ENCODE data around the gene BICDL1. TPM values are rescaled to one million over a fixed set of nuclear protein-coding genes. Genes with fewer than 3 reads are reported as not detected.

BICDL1 gene
- total and polyA plus RNA-seq, 2 experiments from 2014 or later, result 3.5 to 3.7 TPM

GRCh38 chr12:120066341-120066740 lies 77.3 kb downstream of the BICDL1 start:
- Histone ChIP-seq H3K4me1 (ENCODE audit: low read depth) (peaks cover 24% of the 10 kb centered on the region), H3K27ac (no peak overlapping the region), H3K27me3 (no peaks in the 10 kb centered on the region), H3K4me3 (no peak overlapping the region), H3K9me3 (ENCODE audit: low read depth) (no peaks in the 10 kb centered on the region), H3K36me3 (no peaks in the 10 kb centered on the region)
- no peak for DNase-seq (ENCODE audit: low read depth in 1 of 2, low spot score in 1 of 2)
- TF ChIP-seq CTCF (IDR thresholded peaks at IDR 0.05; ENCODE audit: low read depth, low read length), result no peak

GRCh38 chr12:120067084-120067869 lies 78.2 kb downstream of the BICDL1 start:
- no peak for DNase-seq (ENCODE audit: low read depth in 1 of 2, low spot score in 1 of 2)
- TF ChIP-seq CTCF (IDR thresholded peaks at IDR 0.05; ENCODE audit: low read depth, low read length), result no peak
- H3K4me3 ChIP-seq, result no peak overlapping the region

GRCh38 chr12:120067901-120068300 lies 78.9 kb downstream of the BICDL1 start:
- TF ChIP-seq CTCF (IDR thresholded peaks at IDR 0.05; ENCODE audit: low read depth, low read length), result no peak
- no peaks in the 10 kb centered on the region for H3K9me3 ChIP-seq (ENCODE audit: low read depth)
- H3K36me3 ChIP-seq, result no peaks in the 10 kb centered on the region
- H3K27ac ChIP-seq, result no peak overlapping the region
- H3K4me3 ChIP-seq, result no peak overlapping the region
- DNase-seq (ENCODE audit: low read depth in 1 of 2, low spot score in 1 of 2), result no peak
- peaks cover 24% of the 10 kb centered on the region for H3K4me1 ChIP-seq (ENCODE audit: low read depth)
- H3K27me3 ChIP-seq, result no peaks in the 10 kb centered on the region

More at GRCh38 chr12:120067084-120067869, 78.2 kb downstream of the BICDL1 start:
- no peaks in the 10 kb centered on the region for H3K9me3 ChIP-seq (ENCODE audit: low read depth)
- H3K27ac ChIP-seq, result no peak overlapping the region
- no peaks in the 10 kb centered on the region for H3K27me3 ChIP-seq
- peaks cover 24% of the 10 kb centered on the region for H3K4me1 ChIP-seq (ENCODE audit: low read depth)
- H3K36me3 ChIP-seq, result no peaks in the 10 kb centered on the region

- no peak overlapping the region for H3K4me3 ChIP-seq
- H3K36me3 ChIP-seq, result no peaks in the 10 kb centered on the region
- DNase-seq (ENCODE audit: low read depth in 1 of 2, low spot score in 1 of 2), result no peak
Observed at GRCh38 chr12:120069278-120069677, 80.2 kb downstream of the BICDL1 start.

GRCh38 chr12:120071493-120072020 lies 82.5 kb downstream of the BICDL1 start:
- H3K9me3 ChIP-seq (ENCODE audit: low read depth), result no peaks in the 10 kb centered on the region
- TF ChIP-seq CTCF (IDR thresholded peaks at IDR 0.05; ENCODE audit: low read depth, low read length), result no peak
- DNase-seq (ENCODE audit: low read depth in 1 of 2, low spot score in 1 of 2), result no peak
- H3K27ac ChIP-seq, result no peak overlapping the region
- no peak overlapping the region for H3K4me3 ChIP-seq
- no peaks in the 10 kb centered on the region for H3K27me3 ChIP-seq
- no peaks in the 10 kb centered on the region for H3K4me1 ChIP-seq (ENCODE audit: low read depth)
- no peaks in the 10 kb centered on the region for H3K36me3 ChIP-seq

More at GRCh38 chr12:120069278-120069677, 80.2 kb downstream of the BICDL1 start:
- H3K4me1 ChIP-seq (ENCODE audit: low read depth), result peaks cover 15% of the 10 kb centered on the region
- no peaks in the 10 kb centered on the region for H3K27me3 ChIP-seq
- H3K27ac ChIP-seq, result no peak overlapping the region
- no peak for TF ChIP-seq CTCF (IDR thresholded peaks at IDR 0.05; ENCODE audit: low read depth, low read length)
- H3K9me3 ChIP-seq (ENCODE audit: low read depth), result no peaks in the 10 kb centered on the region
